ENCODE results near the gene CTNNBL1.

DNA sequence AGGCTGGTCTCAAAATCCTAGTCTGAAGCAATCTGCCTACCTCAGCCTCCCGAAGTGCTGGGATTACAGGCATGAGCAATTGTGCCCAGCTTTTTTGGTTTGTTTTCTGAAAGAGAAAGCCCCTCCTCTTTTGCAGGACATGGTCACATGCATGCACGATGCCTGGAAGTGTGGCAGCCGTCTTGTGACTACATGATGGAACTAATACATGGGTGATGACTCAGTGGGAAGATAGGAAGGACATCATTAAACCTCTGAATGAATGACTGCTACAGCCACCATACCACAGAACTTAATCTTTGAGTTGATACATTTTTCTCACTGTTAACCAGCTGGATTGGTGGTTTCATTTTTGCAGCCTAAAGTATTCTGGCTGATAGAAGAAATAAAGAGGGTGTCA, 13.4 kb upstream of the CTNNBL1 start:
- no peak for TF ChIP-seq POLR2A (IDR thresholded peaks at IDR 0.05)
- TF ChIP-seq, protein P1, sequence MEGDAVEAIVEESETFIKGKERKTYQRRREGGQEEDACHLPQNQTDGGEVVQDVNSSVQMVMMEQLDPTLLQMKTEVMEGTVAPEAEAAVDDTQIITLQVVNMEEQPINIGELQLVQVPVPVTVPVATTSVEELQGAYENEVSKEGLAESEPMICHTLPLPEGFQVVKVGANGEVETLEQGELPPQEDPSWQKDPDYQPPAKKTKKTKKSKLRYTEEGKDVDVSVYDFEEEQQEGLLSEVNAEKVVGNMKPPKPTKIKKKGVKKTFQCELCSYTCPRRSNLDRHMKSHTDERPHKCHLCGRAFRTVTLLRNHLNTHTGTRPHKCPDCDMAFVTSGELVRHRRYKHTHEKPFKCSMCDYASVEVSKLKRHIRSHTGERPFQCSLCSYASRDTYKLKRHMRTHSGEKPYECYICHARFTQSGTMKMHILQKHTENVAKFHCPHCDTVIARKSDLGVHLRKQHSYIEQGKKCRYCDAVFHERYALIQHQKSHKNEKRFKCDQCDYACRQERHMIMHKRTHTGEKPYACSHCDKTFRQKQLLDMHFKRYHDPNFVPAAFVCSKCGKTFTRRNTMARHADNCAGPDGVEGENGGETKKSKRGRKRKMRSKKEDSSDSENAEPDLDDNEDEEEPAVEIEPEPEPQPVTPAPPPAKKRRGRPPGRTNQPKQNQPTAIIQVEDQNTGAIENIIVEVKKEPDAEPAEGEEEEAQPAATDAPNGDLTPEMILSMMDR (IDR thresholded peaks at IDR 0.05): no peak
